ENCODE data around the gene SLC26A6. TPM values are rescaled to one million over a fixed set of nuclear protein-coding genes. Genes with fewer than 3 reads are reported as not detected.

SLC26A6 gene
- total RNA-seq, 2 experiments from 2014 or later, result 41.3 to 45.7 TPM

DNA sequence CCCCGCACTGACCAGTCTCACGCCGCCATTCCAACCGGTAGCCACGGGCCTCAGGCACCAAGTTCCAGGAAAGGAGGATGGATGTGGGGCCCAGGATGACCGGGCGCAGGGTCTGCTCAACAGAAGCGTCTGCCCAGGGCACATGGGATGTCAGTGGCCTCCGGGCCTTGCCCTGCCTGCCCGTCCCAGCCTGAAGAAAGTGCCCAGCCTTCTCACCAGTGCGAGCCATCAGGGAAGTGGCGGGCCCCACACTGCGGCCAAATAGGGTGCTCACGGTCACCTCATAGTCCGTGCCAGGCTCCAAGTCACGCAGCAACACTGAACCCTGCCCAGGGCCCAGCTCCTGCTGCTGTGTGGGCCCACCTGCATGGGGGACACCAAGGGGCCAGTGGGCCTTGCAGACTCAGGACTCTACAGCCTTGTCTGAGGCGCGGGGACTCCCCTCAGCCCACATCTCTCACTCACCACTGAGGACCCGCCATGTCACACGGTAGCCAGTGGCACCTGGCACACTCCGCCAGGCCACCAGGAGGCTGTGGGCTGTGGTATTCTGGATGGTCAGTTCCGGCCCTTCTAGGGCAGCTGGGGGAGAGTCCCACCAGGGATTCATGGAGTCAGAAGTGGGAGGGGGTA, 43.3 kb downstream of the SLC26A6 start:
- POLR2A ChIA-PET, result no interaction called here
- CTCF ChIA-PET, result no interaction called here

GRCh38 chr3:48591436-48591835, 43.8 kb downstream of the SLC26A6 start:
- POLR2A ChIA-PET, result no interaction called here

More for the DNA sequence above, 43.3 kb downstream of the SLC26A6 start:
- H3K9me3 Mint-ChIP-seq, result no peaks in the 10 kb centered on the region
- H3K36me3 Mint-ChIP-seq (ENCODE audit: low read depth), result no peaks in the 10 kb centered on the region
- peaks cover 22% of the 10 kb centered on the region for H3K27me3 Mint-ChIP-seq
- no peak overlapping the region for H3K27ac Mint-ChIP-seq
- no peak overlapping the region for H3K4me3 Mint-ChIP-seq
- no peaks in the 10 kb centered on the region for H3K4me1 Mint-ChIP-seq
- DNase-seq, result no peak

GRCh38 chr3:48588230-48588629, 47.0 kb downstream of the SLC26A6 start:
- no peak overlapping the region for H3K4me3 Mint-ChIP-seq
- H3K4me1 Mint-ChIP-seq, result no peaks in the 10 kb centered on the region
- ChIA-PET POLR2A (no interaction called here), CTCF (interaction anchor here (1.6 to 2.0 kb wide), 2 partner anchors 9 to 47 kb away, joined by 4 to 5 read pairs; partner anchors contain the start of gene SLC26A6)
- H3K36me3 Mint-ChIP-seq (ENCODE audit: low read depth), result no peaks in the 10 kb centered on the region
- H3K27me3 Mint-ChIP-seq, result peaks cover 2% of the 10 kb centered on the region
- DNase-seq, result no peak
- no peaks in the 10 kb centered on the region for H3K9me3 Mint-ChIP-seq
- no peak overlapping the region for H3K27ac Mint-ChIP-seq

More at GRCh38 chr3:48591436-48591835, 43.8 kb downstream of the SLC26A6 start:
- H3K27me3 Mint-ChIP-seq, result peaks cover 22% of the 10 kb centered on the region
- H3K4me1 Mint-ChIP-seq, result no peaks in the 10 kb centered on the region
- no peak overlapping the region for H3K27ac Mint-ChIP-seq
- H3K9me3 Mint-ChIP-seq, result no peaks in the 10 kb centered on the region
- no peaks in the 10 kb centered on the region for H3K36me3 Mint-ChIP-seq (ENCODE audit: low read depth)
- H3K4me3 Mint-ChIP-seq, result no peak overlapping the region
- CTCF ChIA-PET, result no interaction called here
- no peak for DNase-seq

- CTCF ChIA-PET, result interaction anchor here (1.6 to 2.0 kb wide), 2 partner anchors 10 to 48 kb away, joined by 4 to 5 read pairs; partner anchors contain the start of gene SLC26A6
- Mint-ChIP-seq H3K27ac (no peak overlapping the region), H3K9me3 (no peaks in the 10 kb centered on the region), H3K36me3 (ENCODE audit: low read depth) (no peaks in the 10 kb centered on the region), H3K4me3 (no peak overlapping the region), H3K4me1 (no peaks in the 10 kb centered on the region), H3K27me3 (peaks cover 2% of the 10 kb centered on the region)
- DNase-seq, result no peak
- POLR2A ChIA-PET, result no interaction called here
These were observed 47.6 kb downstream of the SLC26A6 start for GRCh38 chr3:48587686-48588085.

GRCh38 chr3:48585411-48585810, 49.9 kb downstream of the SLC26A6 start:
- Mint-ChIP-seq H3K9me3 (no peaks in the 10 kb centered on the region), H3K27me3 (peaks cover 2% of the 10 kb centered on the region), H3K36me3 (ENCODE audit: low read depth) (no peaks in the 10 kb centered on the region), H3K4me3 (no peak overlapping the region), H3K4me1 (no peaks in the 10 kb centered on the region), H3K27ac (no peak overlapping the region)
- no peak for DNase-seq
- CTCF ChIA-PET, result no interaction called here
- POLR2A ChIA-PET, result no interaction called here

- H3K36me3 Mint-ChIP-seq (ENCODE audit: low read depth), result no peaks in the 10 kb centered on the region
- ChIA-PET POLR2A (no interaction called here), CTCF (no interaction called here)
- no peaks in the 10 kb centered on the region for H3K4me1 Mint-ChIP-seq
- no peak overlapping the region for H3K27ac Mint-ChIP-seq
- H3K9me3 Mint-ChIP-seq, result no peaks in the 10 kb centered on the region
- no peak overlapping the region for H3K4me3 Mint-ChIP-seq
- peaks cover 2% of the 10 kb centered on the region for H3K27me3 Mint-ChIP-seq
- no peak for DNase-seq
These were observed 50.4 kb downstream of the SLC26A6 start for GRCh38 chr3:48584836-48585235.

DNA sequence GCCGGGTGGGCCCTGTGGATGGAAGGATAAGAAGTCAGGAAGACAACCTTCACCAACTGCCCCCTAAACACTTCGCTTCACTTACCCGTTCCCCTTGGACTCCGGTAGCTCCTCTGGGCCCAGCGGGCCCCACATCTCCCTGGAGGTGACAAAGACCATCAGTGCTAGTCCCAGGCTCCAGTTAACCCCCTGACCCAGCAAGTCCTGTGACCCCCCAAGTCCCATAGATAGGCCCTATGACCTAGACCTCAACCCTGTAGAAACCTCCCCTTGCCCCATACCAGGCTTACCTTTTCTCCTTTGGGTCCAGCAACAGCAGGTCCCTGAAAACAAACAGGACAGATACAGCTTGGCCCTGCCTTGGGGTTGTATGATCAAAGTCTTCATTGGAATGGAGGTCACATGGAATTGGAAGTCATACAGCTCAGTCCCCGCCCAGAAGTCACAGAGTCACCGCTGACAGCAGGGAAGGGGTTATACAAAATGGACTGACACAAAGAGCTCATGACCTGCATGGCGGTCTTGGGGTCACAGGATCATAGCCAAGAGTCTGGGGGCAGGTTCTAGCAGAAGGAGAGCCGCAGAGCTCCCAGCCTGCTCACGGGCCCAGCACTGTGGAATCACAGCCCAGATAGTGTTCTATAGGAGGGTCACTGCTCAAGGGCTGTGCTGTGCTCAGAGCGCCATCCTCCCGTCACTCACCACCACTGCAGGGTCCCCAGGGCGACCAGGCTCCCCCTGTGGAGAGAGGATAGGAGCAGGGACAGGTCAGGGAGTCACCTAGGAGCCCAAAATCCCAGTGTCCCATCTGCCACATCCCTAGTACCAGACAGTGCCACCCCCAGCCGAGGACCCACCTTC, 53.4 kb downstream of the SLC26A6 start:
- no peak overlapping the region for H3K4me3 Mint-ChIP-seq
- H3K27ac Mint-ChIP-seq, result no peak overlapping the region
- H3K36me3 Mint-ChIP-seq (ENCODE audit: low read depth), result no peaks in the 10 kb centered on the region
- no peaks in the 10 kb centered on the region for H3K27me3 Mint-ChIP-seq
- CTCF ChIA-PET, result interaction anchor here (0.5 to 0.8 kb wide), 2 partner anchors 12 to 28 kb away, joined by 3 read pairs; no protein-coding TSS in a partner anchor
- no peak for DNase-seq
- POLR2A ChIA-PET, result no interaction called here
- H3K9me3 Mint-ChIP-seq, result no peaks in the 10 kb centered on the region
- no peaks in the 10 kb centered on the region for H3K4me1 Mint-ChIP-seq

DNA sequence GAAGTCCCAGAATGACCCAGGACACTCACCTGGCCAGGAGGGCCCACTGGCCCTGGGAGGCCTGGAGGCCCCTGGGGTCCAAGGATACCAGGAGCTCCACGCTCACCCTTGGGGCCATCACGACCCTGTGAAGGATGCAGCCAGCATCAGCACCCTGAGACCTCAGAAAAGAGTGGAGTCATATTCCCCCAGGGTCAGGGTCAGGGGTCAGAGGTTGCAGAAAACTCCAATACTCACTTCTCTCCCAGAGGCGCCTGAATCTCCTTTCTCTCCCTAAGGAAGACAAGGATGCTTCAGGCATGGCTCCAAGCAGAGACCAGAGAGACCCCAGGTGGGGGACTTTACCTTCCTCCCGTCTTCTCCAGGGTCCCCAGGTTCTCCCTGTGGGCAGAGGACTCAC, 58.6 kb downstream of the SLC26A6 start:
- H3K27ac Mint-ChIP-seq, result no peak overlapping the region
- CTCF ChIA-PET, result no interaction called here
- H3K4me1 Mint-ChIP-seq, result no peaks in the 10 kb centered on the region
- DNase-seq, result no peak
- H3K36me3 Mint-ChIP-seq (ENCODE audit: low read depth), result no peaks in the 10 kb centered on the region
- H3K4me3 Mint-ChIP-seq, result no peak overlapping the region
- POLR2A ChIA-PET, result no interaction called here
- no peaks in the 10 kb centered on the region for H3K9me3 Mint-ChIP-seq
- no peaks in the 10 kb centered on the region for H3K27me3 Mint-ChIP-seq

Small RNA genes lying within 50 kb of the gene (microRNA-seq; reads per million reads assigned to microRNA genes)
- gene MIR4793 (ENCODE audit: borderline microRNAs expressed, borderline replicate concordance), result not detected
- gene MIR711 (ENCODE audit: borderline microRNAs expressed, borderline replicate concordance), result not detected

Other genes with a start within 250 kb of the SLC26A6 start
- 1 to 10 TPM; 2.3 to 2.5 TPM for gene PLXNB1, start 205.4 kb downstream of the SLC26A6 start, total RNA-seq
- gene CCDC51, start 195.3 kb downstream of the SLC26A6 start, total RNA-seq, result 10 to 100 TPM; 11.6 to 15.1 TPM
- gene TMA7, start 195.2 kb downstream of the SLC26A6 start, total RNA-seq, result 100 to 1,000 TPM; 285 to 290 TPM
- gene ATRIP, start 188.7 kb downstream of the SLC26A6 start, total RNA-seq, result 10 to 100 TPM; 17.4 to 19.4 TPM
- 100 to 1,000 TPM; 266 to 271 TPM for gene SHISA5, start 131.3 kb downstream of the SLC26A6 start, total RNA-seq
- gene PFKFB4, start 78.7 kb downstream of the SLC26A6 start, total RNA-seq, result 10 to 100 TPM; 21.6 to 24.9 TPM
- not detected for gene UCN2, start 71.7 kb downstream of the SLC26A6 start, total RNA-seq
- 1 to 10 TPM in 1 of 2 experiments, under 1 TPM in 1; 0.52 to 1.3 TPM for gene COL7A1, start 40.1 kb downstream of the SLC26A6 start, total RNA-seq
- 100 to 1,000 TPM; 150 to 157 TPM for gene UQCRC1, start 25.8 kb downstream of the SLC26A6 start, total RNA-seq
- under 1 TPM; 0.32 to 0.33 TPM for gene TMEM89, start 13.7 kb downstream of the SLC26A6 start, total RNA-seq
- gene CELSR3, start 27.4 kb upstream of the SLC26A6 start, total RNA-seq, result 1 to 10 TPM; 7.9 to 8.6 TPM
- gene NCKIPSD, start 50.5 kb upstream of the SLC26A6 start, total RNA-seq, result 10 to 100 TPM; 41.5 to 42.6 TPM
- 10 to 100 TPM; 56.6 to 61.2 TPM for gene IP6K2, start 81.8 kb upstream of the SLC26A6 start, total RNA-seq
- gene PRKAR2A, start 212.4 kb upstream of the SLC26A6 start, total RNA-seq, result 10 to 100 TPM; 26.4 to 27.2 TPM

Measured in activated CD4-positive, alpha-beta T cell treated with anti-CD3 and anti-CD28 coated beads, Interleukin-2, amount 10 ng/mL, durations not matched to agents 7 days and 5 days (primary cell).